Spleen (tissue), 11 donors: ENCODE results near the gene TBL1XR1. TPM values are rescaled to one million over a fixed set of nuclear protein-coding genes. Genes with fewer than 3 reads are reported as not detected.

ENCODE experiments used
- DNase-seq: peaks from one replicate; pipeline ENCODE4 v3.0.0-alpha.2; 2020
- H3K27ac ChIP-seq, 8 donors: fragments of 200-600 bp; sonication (generic) in 7 of 8; 1 replicate in 4 of 8; 2 replicates in 4 of 8; pipeline versions ENCODE4 v1.5.0 to v1.8.0; 2016 to 2021; ENCODE audit warnings: inconsistent platforms in 4 of 8, mild to moderate bottlenecking in 4 of 8, moderate library complexity in 1 of 8
- H3K27me3 ChIP-seq, 7 donors: fragments of 200-600 bp; sonication (generic) in 6 of 7; replicated peaks in 1 of 7; 1 replicate in 4 of 7; 2 replicates in 3 of 7; pipeline versions ENCODE4 v1.5.0 to v1.8.0; 2016 to 2021; ENCODE audit warnings: inconsistent platforms in 3 of 7, mild to moderate bottlenecking in 1 of 7
- H3K36me3 ChIP-seq, 6 donors: fragments of 200-600 bp; sonication (generic) in 5 of 6; 1 replicate in 4 of 6; 2 replicates in 2 of 6; pipeline versions ENCODE4 v1.5.0 to v1.8.0; 2016 to 2021; ENCODE audit warnings: inconsistent platforms in 2 of 6
- H3K4me1 ChIP-seq, 6 donors: fragments of 200-600 bp; sonication (generic) in 5 of 6; 1 replicate in 3 of 6; 2 replicates in 3 of 6; pipeline versions ENCODE4 v1.5.0 to v1.8.0; 2016 to 2021; ENCODE audit warnings: inconsistent platforms in 3 of 6
- H3K4me3 ChIP-seq, 8 donors: fragments of 200-600 bp; sonication (generic) in 7 of 8; 1 replicate in 4 of 8; 2 replicates in 4 of 8; pipeline versions ENCODE4 v1.5.0 to v1.8.0; 2016 to 2021; ENCODE audit warnings: inconsistent platforms in 4 of 8, mild to moderate bottlenecking in 4 of 8, moderate library complexity in 2 of 8
- H3K9me3 ChIP-seq, 8 donors: fragments of 200-600 bp; sonication (generic) in 7 of 8; 1 replicate in 4 of 8; 2 replicates in 4 of 8; pipeline versions ENCODE4 v1.5.0 to v1.8.0; 2016 to 2021; ENCODE audit warnings: inconsistent platforms in 4 of 8
- POLR2A ChIP-seq, 3 donors: fragments of 450-650 bp; IDR thresholded peaks; one replicate each; pipeline ENCODE4 v1.5.1; 2017; ENCODE audit warnings: antibody characterized with exemption in 3 of 3, mild to moderate bottlenecking in 1 of 3
- POLR2AphosphoS5 ChIP-seq, 3 donors: sonication (generic); formaldehyde crosslinking; IDR thresholded peaks; one replicate each; pipeline ENCODE4 v1.5.1; 2017; ENCODE audit warnings: antibody characterized with exemption in 3 of 3
- WGBS, 5 donors: extraction: QIAGEN DNeasy Blood & Tissue Kit in 3 of 5; methylation state at CpG; one replicate each; pipeline versions ENCODE4 v1.1.5 to v1.1.7; 2013 to 2018; 5-methylcytosine and 5-hydroxymethylcytosine counted together
- intact Hi-C: fragments of 100-400 bp; cut with DNase I; formaldehyde crosslinking; loops from one replicate; pipeline ENCODE4 v1.15.0; 2023; ENCODE audit warnings: low total_unique reads
- polyA plus RNA-seq, 3 donors: library from polyadenylated mRNA; stranded (reverse); fragments of 200-250 nt; gene quantifications; one replicate each; pipeline ENCODE4 v1.2.1, GENCODE V29; 2013
- total RNA-seq, 7 donors: library from RNA; depleted of rRNA in 3 of 7; stranded (reverse); fragments of >200 nt in 3 of 7; fragmentation: NEBNext Ultra II Directional in 4 of 7; extraction: Animal tissue kit (Norgen Biotek cat#: 25700) in 4 of 7; gene quantifications; one replicate each; pipeline versions ENCODE4 v1.1.0 to v1.2.1, GENCODE V29; 2016 to 2021
- TF ChIP-seq, protein P1 (sequence below), 11 experiments: fragments of 200-600 bp in 7 of 11; fragments of 450-650 bp in 4 of 11; sonication (generic) in 4 of 11; IDR thresholded peaks in 8 of 11; conservative IDR thresholded peaks in 3 of 11; 1 replicate in 7 of 11; 2 replicates in 4 of 11; pipeline versions ENCODE4 v1.4.0 to v1.8.0; 2016 to 2021; ENCODE audit warnings: antibody characterized with exemption in 11 of 11, inconsistent platforms in 4 of 11, mild to moderate bottlenecking in 1 of 11
- donor health status: healthy with polysubstance abuse.
- donor health status: DM: no; HTN: no; CAD: no; lungs with moderate emphysema.
- donor health status: DM: no; HTN: no; CAD: no.
- donor health status: Bipolar disorder and iron deficiency.
- donor health status: healthy.
- donor health status: DM: no; HTN: no; CAD: no.
- donor health status: DM: yes; HTN: yes; CAD: no.

The TBL1XR1 gene
- total and polyA plus RNA-seq, 10 donors = 32.4 to 168 (median 97.2) TPM

DNA sequence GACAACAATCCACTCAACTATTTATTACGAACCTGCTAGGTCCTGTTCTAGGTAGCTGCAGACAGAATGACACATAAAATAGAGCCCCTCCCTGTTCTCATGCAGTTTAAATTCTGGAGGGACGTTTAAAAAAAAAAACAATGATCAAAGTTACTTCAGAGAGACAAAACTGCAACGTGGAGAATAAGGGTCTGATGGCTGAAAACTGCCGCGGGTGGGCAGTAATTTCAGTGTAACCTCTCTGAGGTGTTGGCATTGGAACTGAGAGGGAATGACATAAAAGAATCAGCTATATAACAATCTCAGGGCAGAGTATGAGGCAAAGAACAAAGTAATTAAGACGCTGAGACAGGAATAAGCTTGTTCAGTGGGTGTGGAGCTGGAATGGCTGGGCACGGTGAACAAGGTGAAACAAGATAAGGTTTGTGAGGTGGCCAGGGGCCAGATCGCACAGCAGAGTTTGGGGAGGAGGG, 19.5 kb downstream of the TBL1XR1 start:
- 66 to 74% (median 69%) methylated on average over 8 of the region's 8 CpGs for WGBS, 5 donors
- DNase-seq = no peak
- intact Hi-C loops = no loop called here
- Histone ChIP-seq H3K27ac (no peak overlapping the region), H3K36me3 (peaks cover 0 to 11% (median 2%) of the 10 kb centered on the region in 6 donors), H3K4me3 (no peak overlapping the region), H3K27me3 (no peaks in the 10 kb centered on the region), H3K9me3 (no peaks in the 10 kb centered on the region), H3K4me1 (peaks cover 0 to 95% (median 56%) of the 10 kb centered on the region in 6 donors)
- no peak for TF ChIP-seq POLR2A (IDR thresholded peaks at IDR 0.05)
- TF ChIP-seq POLR2AphosphoS5 (IDR thresholded peaks at IDR 0.05) = no peak
- TF ChIP-seq, protein P1, sequence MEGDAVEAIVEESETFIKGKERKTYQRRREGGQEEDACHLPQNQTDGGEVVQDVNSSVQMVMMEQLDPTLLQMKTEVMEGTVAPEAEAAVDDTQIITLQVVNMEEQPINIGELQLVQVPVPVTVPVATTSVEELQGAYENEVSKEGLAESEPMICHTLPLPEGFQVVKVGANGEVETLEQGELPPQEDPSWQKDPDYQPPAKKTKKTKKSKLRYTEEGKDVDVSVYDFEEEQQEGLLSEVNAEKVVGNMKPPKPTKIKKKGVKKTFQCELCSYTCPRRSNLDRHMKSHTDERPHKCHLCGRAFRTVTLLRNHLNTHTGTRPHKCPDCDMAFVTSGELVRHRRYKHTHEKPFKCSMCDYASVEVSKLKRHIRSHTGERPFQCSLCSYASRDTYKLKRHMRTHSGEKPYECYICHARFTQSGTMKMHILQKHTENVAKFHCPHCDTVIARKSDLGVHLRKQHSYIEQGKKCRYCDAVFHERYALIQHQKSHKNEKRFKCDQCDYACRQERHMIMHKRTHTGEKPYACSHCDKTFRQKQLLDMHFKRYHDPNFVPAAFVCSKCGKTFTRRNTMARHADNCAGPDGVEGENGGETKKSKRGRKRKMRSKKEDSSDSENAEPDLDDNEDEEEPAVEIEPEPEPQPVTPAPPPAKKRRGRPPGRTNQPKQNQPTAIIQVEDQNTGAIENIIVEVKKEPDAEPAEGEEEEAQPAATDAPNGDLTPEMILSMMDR (IDR thresholded peaks at IDR 0.05 in 8 of 11, conservative IDR thresholded peaks at IDR 0.05 in 3 of 11) = no peak

DNA sequence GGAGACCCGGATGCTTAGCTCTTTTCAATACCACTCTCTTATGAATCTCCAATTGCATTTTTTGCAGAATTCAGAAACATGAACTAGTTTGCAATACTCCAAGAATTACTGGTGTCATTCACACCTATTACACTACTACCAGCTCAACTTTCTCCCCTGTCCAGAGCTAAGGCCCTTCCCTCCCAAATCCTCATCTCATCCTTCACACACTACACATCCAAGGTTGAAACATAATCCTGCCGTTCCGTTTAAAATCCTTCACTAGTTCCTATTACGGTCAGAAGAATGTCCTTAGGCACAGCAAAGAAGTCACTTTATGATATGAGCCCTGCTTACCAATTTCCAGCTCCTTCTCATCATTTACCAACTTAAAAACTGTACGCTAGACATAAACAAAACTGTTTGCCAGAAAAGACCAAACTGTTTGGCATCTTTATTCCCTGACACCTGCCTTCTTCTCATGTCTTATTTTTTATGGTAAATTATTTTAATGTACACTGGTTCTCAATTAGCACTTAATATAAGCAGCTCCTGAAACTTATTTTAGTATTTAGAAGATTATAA, 22.6 kb downstream of the TBL1XR1 start:
- H3K9me3 ChIP-seq = no peaks in the 10 kb centered on the region
- intact Hi-C loops = no loop called here
- no peak for DNase-seq
- H3K4me3 ChIP-seq = no peak overlapping the region
- peaks cover 0 to 19% (median 4%) of the 10 kb centered on the region in 6 donors for H3K36me3 ChIP-seq
- H3K27ac ChIP-seq = peak overlapping the region in 2 of 8 donors; percentile 6 to 53
- TF ChIP-seq, protein P1 (IDR thresholded peaks at IDR 0.05 in 8 of 11, conservative IDR thresholded peaks at IDR 0.05 in 3 of 11) = no peak
- TF ChIP-seq POLR2A (IDR thresholded peaks at IDR 0.05) (no peak), POLR2AphosphoS5 (IDR thresholded peaks at IDR 0.05) (no peak)
- H3K27me3 ChIP-seq = no peaks in the 10 kb centered on the region
- peaks cover 0 to 95% (median 42%) of the 10 kb centered on the region in 6 donors for H3K4me1 ChIP-seq
- 60 to 84% (median 72%) methylated on average over 5 of the region's 5 CpGs for WGBS, 5 donors

DNA sequence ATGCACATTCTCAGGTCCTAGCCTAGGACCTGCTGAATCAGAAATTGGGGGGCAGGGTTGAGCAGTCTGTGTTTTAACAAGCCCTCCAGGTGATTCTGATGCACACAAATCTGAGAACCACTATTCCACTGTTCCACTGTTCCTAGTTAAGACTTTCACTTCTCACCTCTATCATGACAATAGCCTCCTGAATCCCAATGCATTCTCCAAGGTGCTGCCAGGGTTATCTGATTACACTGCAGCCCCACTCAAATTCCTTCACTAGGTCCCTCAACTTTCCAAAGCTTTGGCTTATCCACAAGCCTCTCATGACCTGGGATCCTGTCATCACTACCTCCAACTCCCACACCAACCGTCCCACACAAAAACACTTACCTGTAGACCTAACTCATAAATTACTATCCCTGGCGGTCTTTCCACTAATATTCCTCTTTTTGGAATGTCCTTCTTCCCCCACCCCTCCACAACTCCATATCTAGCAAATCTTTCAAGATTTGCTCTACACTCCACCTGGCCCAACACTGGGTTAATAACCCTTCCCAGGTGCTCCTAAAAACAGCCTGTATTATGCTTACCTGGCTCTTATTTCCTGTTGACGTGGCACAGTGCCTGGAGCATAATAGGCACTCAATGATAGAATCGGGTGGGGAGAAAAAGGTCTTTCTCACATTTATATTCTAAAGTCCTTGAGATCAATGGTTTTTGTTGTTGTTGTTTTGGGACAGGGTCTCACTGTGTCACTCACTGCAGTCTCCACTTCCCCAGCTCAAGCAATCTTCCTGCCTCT, 27.2 kb downstream of the TBL1XR1 start:
- intact Hi-C loops = no loop called here
- TF ChIP-seq POLR2AphosphoS5 (IDR thresholded peaks at IDR 0.05) = no peak
- TF ChIP-seq POLR2A (IDR thresholded peaks at IDR 0.05) = no peak
- H3K27me3 ChIP-seq = no peaks in the 10 kb centered on the region
- WGBS, 5 donors = 80 to 94% (median 93%) methylated on average over 4 of the region's 4 CpGs
- H3K27ac ChIP-seq = peak overlapping the region in 1 of 8 donors; percentile 3
- H3K4me1 ChIP-seq = peaks cover 0 to 98% (median 47%) of the 10 kb centered on the region in 6 donors
- no peaks in the 10 kb centered on the region for H3K9me3 ChIP-seq
- H3K36me3 ChIP-seq = peaks cover 0 to 17% (median 0%) of the 10 kb centered on the region in 6 donors
- H3K4me3 ChIP-seq = no peak overlapping the region
- DNase-seq = no peak

DNA sequence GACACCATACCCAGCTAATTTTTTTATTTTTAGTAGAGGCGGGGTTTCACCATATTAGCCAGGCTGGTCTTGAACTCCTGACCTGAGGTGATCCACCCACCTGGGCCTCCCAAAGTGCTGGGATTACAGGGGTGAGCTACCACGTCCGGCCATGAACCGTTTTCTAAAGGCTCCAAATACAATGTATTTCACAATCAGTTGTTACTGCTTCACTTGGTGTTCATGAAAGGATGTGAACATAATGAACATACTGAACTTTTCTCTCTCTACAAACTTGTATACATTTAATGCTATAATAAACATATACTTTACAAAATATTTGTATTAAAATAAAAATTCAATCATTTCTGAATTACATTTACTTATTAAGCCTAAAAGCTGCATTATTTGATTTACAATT, 28.9 kb downstream of the TBL1XR1 start:
- Histone ChIP-seq H3K27me3 (no peaks in the 10 kb centered on the region), H3K36me3 (peaks cover 0 to 24% (median 0%) of the 10 kb centered on the region in 6 donors), H3K9me3 (no peaks in the 10 kb centered on the region), H3K4me3 (no peak overlapping the region), H3K27ac (no peak overlapping the region), H3K4me1 (peaks cover 0 to 91% (median 35%) of the 10 kb centered on the region in 6 donors)
- WGBS, 5 donors = 66 to 96% (median 83%) methylated on average over 4 of the region's 4 CpGs
- no peak for DNase-seq
- TF ChIP-seq POLR2A (IDR thresholded peaks at IDR 0.05) (no peak), POLR2AphosphoS5 (IDR thresholded peaks at IDR 0.05) (no peak)
- TF ChIP-seq, protein P1 (IDR thresholded peaks at IDR 0.05 in 8 of 11, conservative IDR thresholded peaks at IDR 0.05 in 3 of 11) = no peak
- intact Hi-C loops = no loop called here
